Hepatocyte (in vitro differentiated cells): ENCODE data around the gene PLXNB3. TPM values are rescaled to one million over a fixed set of nuclear protein-coding genes. Genes with fewer than 3 reads are reported as not detected.

Source experiments
- DNase-seq: peaks from one replicate; pipeline ENCODE4 v3.0.0-alpha.2; 2016; ENCODE audit warnings: low spot score
- H2AFZ ChIP-seq: fragments of 200-600 bp; sonication (generic); 2 replicates; pipeline ENCODE4 v1.6.0; 2016; ENCODE audit warnings: antibody characterized with exemption, mild to moderate bottlenecking
- H3K27ac ChIP-seq: fragments of 200-600 bp; sonication (generic); 2 replicates; pipeline ENCODE4 v1.5.1; 2016; ENCODE audit warnings: mild to moderate bottlenecking
- H3K27me3 ChIP-seq: fragments of 200-600 bp; sonication (generic); 2 replicates; pipeline ENCODE4 v1.6.1; 2016
- H3K36me3 ChIP-seq: fragments of 200-600 bp; sonication (generic); replicated peaks from 2 replicates; pipeline ENCODE4 v1.5.1; 2016; ENCODE audit warnings: low read depth; ENCODE audit not compliant: insufficient read depth
- H3K4me1 ChIP-seq: fragments of 200-600 bp; sonication (generic); 2 replicates; pipeline ENCODE4 v1.5.1; 2016; ENCODE audit warnings: mild to moderate bottlenecking, moderate library complexity; ENCODE audit not compliant: insufficient read depth
- H3K4me2 ChIP-seq: fragments of 200-600 bp; sonication (generic); 2 replicates; pipeline ENCODE4 v1.6.0; 2016
- H3K4me3 ChIP-seq: fragments of 200-600 bp; sonication (generic); 2 replicates; pipeline ENCODE4 v1.5.1; 2016; ENCODE audit warnings: mild to moderate bottlenecking
- H3K79me2 ChIP-seq: fragments of 200-600 bp; sonication (generic); 2 replicates; pipeline ENCODE4 v1.6.0; 2017; ENCODE audit warnings: mild to moderate bottlenecking
- H3K9me2 ChIP-seq: fragments of 200-600 bp; sonication (generic); replicated peaks from 2 replicates; pipeline ENCODE4 v1.6.0; 2017; ENCODE audit warnings: mild to moderate bottlenecking; ENCODE audit not compliant: insufficient read depth
- H3K9me3 ChIP-seq: fragments of 200-600 bp; sonication (generic); 2 replicates; pipeline ENCODE4 v1.5.1; 2016; ENCODE audit warnings: low read depth, mild to moderate bottlenecking
- H4K20me1 ChIP-seq: fragments of 200-600 bp; sonication (generic); 2 replicates; pipeline ENCODE4 v1.6.0; 2016; ENCODE audit warnings: mild to moderate bottlenecking; ENCODE audit not compliant: insufficient read depth, poor library complexity, severe bottlenecking
- CTCF ChIP-seq: fragments of 200-600 bp; sonication (generic); IDR thresholded peaks from 2 replicates; pipeline ENCODE4 v1.5.1; 2016; ENCODE audit warnings: antibody characterized with exemption, mild to moderate bottlenecking; ENCODE audit not compliant: poor library complexity
- EZH2 ChIP-seq: fragments of 200-600 bp; sonication (generic); IDR thresholded peaks from 2 replicates; pipeline ENCODE4 v1.6.1; 2016; ENCODE audit warnings: antibody characterized with exemption, mild to moderate bottlenecking, borderline replicate concordance
- EZH2phosphoT487 ChIP-seq: fragments of 200-600 bp; sonication (generic); IDR thresholded peaks from one replicate; pipeline ENCODE4 v1.6.1; 2018; ENCODE audit warnings: antibody characterized with exemption, mild to moderate bottlenecking, low read depth, moderate library complexity; ENCODE audit not compliant: unreplicated experiment, severe bottlenecking
- WGBS: methylation state at CpG from one replicate; pipeline ENCODE4 v1.1.6; 2016; ENCODE audit warnings: low lambda C conversion rate; ENCODE audit errors: missing lambda C conversion rate; 5-methylcytosine and 5-hydroxymethylcytosine counted together
- polyA plus RNA-seq: library from polyadenylated mRNA; unstranded; fragments of >200 nt; fragmentation: Nextera tagmentation; extraction: Ambion mirVana; gene quantifications from 2 replicates; pipeline ENCODE4 v1.2.1, GENCODE V29; 2016
- total RNA-seq: library from RNA; depleted of rRNA; stranded (reverse); fragments of >200 nt; gene quantifications from 2 replicates; pipeline ENCODE4 v1.2.3, GENCODE V29; 2014

The PLXNB3 gene
- total and polyA plus RNA-seq, 2 experiments from 2014 or later = 0.27 to 0.87 TPM

GRCh38 chrX:153723351-153724251 lies 40.4 kb upstream of the PLXNB3 start:
- TF ChIP-seq CTCF = peak; percentile 37
- no peak for TF ChIP-seq EZH2
- no peaks in the 10 kb centered on the region for H3K27me3 ChIP-seq
- no peaks in the 10 kb centered on the region for H3K9me3 ChIP-seq
- no peaks in the 10 kb centered on the region for H3K9me2 ChIP-seq
- peak overlapping the region; percentile 62 for H2AFZ ChIP-seq
- WGBS = 33% methylated on average over 39 of the region's 78 CpGs
- H3K4me3 ChIP-seq = peak overlapping the region; percentile 38
- peaks cover 32% of the 10 kb centered on the region for H3K4me1 ChIP-seq
- H3K4me2 ChIP-seq = peak overlapping the region; percentile 85
- H3K27ac ChIP-seq = peak overlapping the region; percentile 94
- H3K79me2 ChIP-seq = peaks cover 34% of the 10 kb centered on the region
- DNase-seq = peak; percentile 57
- H4K20me1 ChIP-seq = peaks cover 9% of the 10 kb centered on the region
- no peaks in the 10 kb centered on the region for H3K36me3 ChIP-seq

- no peaks in the 10 kb centered on the region for H3K36me3 ChIP-seq
- peak; percentile 95 for DNase-seq
- no peaks in the 10 kb centered on the region for H3K9me2 ChIP-seq
- 27% methylated on average over 7 of the region's 88 CpGs for WGBS
- H3K27me3 ChIP-seq = no peaks in the 10 kb centered on the region
- TF ChIP-seq CTCF = no peak
- TF ChIP-seq EZH2phosphoT487 = no peak
- no peak for TF ChIP-seq EZH2
- peak within 1 kb of the TSS; percentile 85 for H3K4me2 ChIP-seq
- peak within 1 kb of the TSS; percentile 62 for H2AFZ ChIP-seq
- H3K4me1 ChIP-seq = peaks cover 32% of the 10 kb centered on the region
- no peaks in the 10 kb centered on the region for H3K9me3 ChIP-seq
- peaks cover 32% of the 10 kb centered on the region for H3K79me2 ChIP-seq
- H3K27ac ChIP-seq = peak within 1 kb of the TSS; percentile 94
- H3K4me3 ChIP-seq = peak within 1 kb of the TSS; percentile 38
- peaks cover 9% of the 10 kb centered on the region for H4K20me1 ChIP-seq
Measured at GRCh38 chrX:153724252-153725038, 39.6 kb upstream of the PLXNB3 start, which contains the start of the genes ABCD1 and BCAP31. Gene ABCD1, plus strand, starts transcription at chrX:153724856. Its CDS starts 411 bp downstream, at chrX:153725267. Gene BCAP31, minus strand, starts transcription at chrX:153724387. Its CDS starts 1,143 bp downstream, at chrX:153723244.

DNA sequence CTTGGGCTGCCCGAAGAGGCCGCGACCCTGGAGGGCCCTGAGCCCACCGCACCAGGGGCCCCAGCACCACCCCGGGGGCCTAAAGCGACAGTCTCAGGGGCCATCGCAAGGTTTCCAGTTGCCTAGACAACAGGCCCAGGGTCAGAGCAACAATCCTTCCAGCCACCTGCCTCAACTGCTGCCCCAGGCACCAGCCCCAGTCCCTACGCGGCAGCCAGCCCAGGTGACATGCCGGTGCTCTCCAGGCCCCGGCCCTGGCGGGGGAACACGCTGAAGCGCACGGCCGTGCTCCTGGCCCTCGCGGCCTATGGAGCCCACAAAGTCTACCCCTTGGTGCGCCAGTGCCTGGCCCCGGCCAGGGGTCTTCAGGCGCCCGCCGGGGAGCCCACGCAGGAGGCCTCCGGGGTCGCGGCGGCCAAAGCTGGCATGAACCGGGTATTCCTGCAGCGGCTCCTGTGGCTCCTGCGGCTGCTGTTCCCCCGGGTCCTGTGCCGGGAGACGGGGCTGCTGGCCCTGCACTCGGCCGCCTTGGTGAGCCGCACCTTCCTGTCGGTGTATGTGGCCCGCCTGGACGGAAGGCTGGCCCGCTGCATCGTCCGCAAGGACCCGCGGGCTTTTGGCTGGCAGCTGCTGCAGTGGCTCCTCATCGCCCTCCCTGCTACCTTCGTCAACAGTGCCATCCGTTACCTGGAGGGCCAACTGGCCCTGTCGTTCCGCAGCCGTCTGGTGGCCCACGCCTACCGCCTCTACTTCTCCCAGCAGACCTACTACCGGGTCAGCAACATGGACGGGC lies 38.8 kb upstream of the PLXNB3 start:
- no peaks in the 10 kb centered on the region for H3K36me3 ChIP-seq
- H3K27me3 ChIP-seq = no peaks in the 10 kb centered on the region
- no peak overlapping the region for H2AFZ ChIP-seq
- no peaks in the 10 kb centered on the region for H3K9me3 ChIP-seq
- DNase-seq = no peak
- peaks cover 9% of the 10 kb centered on the region for H4K20me1 ChIP-seq
- no peak for TF ChIP-seq EZH2phosphoT487
- no peak overlapping the region for H3K4me3 ChIP-seq
- H3K27ac ChIP-seq = peak overlapping the region; percentile 88
- H3K4me1 ChIP-seq = peaks cover 32% of the 10 kb centered on the region
- 84% methylated on average over 47 of the region's 55 CpGs for WGBS
- H3K79me2 ChIP-seq = peaks cover 30% of the 10 kb centered on the region
- peak overlapping the region; percentile 84 for H3K4me2 ChIP-seq
- H3K9me2 ChIP-seq = no peaks in the 10 kb centered on the region
